ACHN (cell line): ENCODE measurements around the gene TSKU.

ENCODE experiments used
- DNase-seq: peaks from one replicate; pipeline ENCODE4 v3.0.0-alpha.2; 2015
- in situ Hi-C: cut with HindIII; loops from 2 replicates; pipeline ENCODE4 v1.10.0; 2017; ENCODE audit warnings: low sequenced_read_pairs, low pct_ligation_motif_present, low pct_unique_long_range_greater_than_20kb

Gene TSKU

GRCh38 chr11:76768088-76768908 is 14.9 kb upstream of the TSKU start:
- no peak for DNase-seq
- in situ Hi-C loops: no loop called here

- DNase-seq: no peak
- in situ Hi-C loops: no loop called here
Measured at GRCh38 chr11:76768909-76769560, 14.1 kb upstream of the TSKU start.

GRCh38 chr11:76769645-76770586 is 13.2 kb upstream of the TSKU start:
- in situ Hi-C loops: no loop called here
- no peak for DNase-seq

- peak; percentile 21 for DNase-seq
- in situ Hi-C loops: no loop called here
Measured at GRCh38 chr11:76770642-76771445, 12.3 kb upstream of the TSKU start.

DNA sequence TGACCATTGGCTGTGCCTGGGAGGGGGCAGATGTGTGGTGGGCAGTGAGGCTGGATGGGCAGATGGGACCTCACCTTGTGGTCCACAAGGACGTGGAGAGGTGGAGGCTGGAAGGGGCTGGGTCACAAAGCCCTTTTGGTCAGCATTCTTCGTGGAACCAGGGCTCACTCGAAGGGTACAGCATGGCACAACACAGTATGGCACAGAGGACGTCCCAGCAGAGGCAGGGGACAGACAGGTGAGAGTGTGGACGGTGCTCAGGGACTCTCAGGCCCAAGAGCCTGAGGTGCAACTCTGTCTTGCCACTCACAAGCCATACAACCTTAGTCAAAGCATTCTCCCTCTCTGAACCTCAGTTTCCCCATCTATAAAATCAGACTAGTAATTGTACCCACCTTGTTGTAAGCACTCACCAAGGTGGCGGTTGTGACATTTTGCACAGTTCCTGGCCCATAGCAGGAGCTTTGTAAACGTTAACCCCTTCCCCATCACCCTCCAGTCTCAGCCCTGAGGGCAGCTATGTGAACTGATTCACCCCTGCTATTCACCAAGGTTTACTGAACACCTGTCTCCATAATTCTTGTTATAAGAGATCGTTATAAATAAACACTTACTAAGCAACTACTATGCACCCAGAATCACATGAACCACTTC is 11.6 kb upstream of the TSKU start:
- no peak for DNase-seq
- in situ Hi-C loops: no loop called here

GRCh38 chr11:76772100-76772782 is 10.9 kb upstream of the TSKU start:
- in situ Hi-C loops: no loop called here
- no peak for DNase-seq

GRCh38 chr11:76772783-76773106 is 10.4 kb upstream of the TSKU start:
- in situ Hi-C loops: no loop called here

DNA sequence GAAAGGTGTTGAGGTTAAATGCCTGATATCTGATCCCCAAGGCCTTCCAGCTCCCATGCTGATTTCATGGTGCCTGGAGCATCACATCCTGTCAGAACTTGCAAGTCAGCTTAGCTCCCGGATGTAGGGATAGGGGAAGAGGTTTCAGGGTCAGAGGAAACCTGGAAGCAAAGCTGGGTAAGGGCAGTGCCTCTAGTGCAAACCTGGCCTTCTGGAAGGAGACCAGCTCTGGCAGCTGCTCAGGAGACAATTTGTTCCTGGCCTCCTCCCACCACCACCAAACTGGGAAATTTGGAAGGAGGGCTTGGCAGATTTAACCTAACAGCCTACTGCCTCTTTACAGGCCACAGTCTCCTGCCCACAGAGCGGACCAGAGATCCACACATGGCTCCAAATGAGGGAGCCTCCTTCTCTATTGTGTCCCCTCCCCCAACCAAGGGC is 9.2 kb upstream of the TSKU start:
- no peak for DNase-seq
- in situ Hi-C loops: no loop called here

More at GRCh38 chr11:76772783-76773106, 10.4 kb upstream of the TSKU start:
- no peak for DNase-seq

- in situ Hi-C loops: no loop called here
- no peak for DNase-seq
Measured at GRCh38 chr11:76776472-76776871, 6.7 kb upstream of the TSKU start.

DNA sequence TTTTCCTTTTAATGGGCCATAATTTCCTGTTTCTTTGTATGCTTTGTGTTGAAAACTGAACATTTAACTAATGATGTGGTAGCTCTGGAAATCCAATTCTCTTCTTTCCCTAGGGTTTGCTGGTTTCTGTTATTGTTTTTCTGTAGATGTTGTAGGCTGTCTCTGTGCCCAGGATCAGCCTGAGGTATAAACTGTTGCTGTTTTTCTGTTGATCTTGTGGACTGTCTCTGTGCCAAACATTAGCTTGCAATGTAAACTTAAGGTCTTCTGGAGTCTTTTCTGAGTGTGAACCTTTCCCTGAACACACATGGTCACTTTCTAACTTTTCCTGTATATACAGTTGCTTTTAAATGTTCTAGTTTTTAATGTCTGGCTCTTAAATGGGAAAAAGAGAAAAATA is 5.9 kb upstream of the TSKU start:
- in situ Hi-C loops: no loop called here
- DNase-seq: no peak

DNA sequence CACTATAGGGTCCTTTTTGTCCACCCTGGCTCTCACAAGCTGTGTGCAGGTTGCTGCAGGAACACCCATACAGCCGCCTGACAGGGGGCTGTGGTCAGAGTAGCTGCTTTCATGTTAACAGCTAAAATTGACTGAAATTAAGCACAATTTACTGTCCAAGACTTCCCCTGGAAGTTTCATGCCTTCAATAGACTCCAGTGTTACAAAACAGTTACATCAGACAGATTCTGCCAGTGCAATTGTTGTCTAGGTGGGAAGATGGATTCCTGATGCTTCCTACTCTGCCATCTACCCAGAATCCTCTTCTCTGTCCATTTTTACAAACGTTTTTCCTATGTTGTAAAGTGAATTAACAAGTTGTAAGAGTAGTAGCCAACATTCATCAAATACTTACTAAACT is 5.3 kb upstream of the TSKU start:
- no peak for DNase-seq
- in situ Hi-C loops: no loop called here

DNA sequence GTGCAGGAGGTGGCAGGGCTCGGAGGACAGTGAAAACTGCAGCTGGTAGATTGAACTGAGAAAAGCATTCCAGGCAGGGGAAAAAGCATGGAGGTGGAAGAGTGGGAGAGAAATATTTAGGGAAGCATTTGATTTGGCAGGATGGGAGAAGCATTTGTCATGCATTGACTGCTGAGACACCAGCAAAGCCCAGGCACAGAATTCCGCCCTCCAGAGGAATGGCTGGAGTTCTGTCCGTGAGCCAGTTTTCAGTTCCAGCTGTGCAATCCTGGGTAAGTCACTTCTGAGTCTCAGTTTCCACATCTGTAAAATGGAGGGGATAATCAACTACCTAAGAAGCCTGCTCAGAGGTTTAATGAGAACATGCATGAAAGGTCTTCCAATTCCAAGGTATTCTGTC is 4.3 kb upstream of the TSKU start:
- no peak for DNase-seq
- in situ Hi-C loops: no loop called here

DNA sequence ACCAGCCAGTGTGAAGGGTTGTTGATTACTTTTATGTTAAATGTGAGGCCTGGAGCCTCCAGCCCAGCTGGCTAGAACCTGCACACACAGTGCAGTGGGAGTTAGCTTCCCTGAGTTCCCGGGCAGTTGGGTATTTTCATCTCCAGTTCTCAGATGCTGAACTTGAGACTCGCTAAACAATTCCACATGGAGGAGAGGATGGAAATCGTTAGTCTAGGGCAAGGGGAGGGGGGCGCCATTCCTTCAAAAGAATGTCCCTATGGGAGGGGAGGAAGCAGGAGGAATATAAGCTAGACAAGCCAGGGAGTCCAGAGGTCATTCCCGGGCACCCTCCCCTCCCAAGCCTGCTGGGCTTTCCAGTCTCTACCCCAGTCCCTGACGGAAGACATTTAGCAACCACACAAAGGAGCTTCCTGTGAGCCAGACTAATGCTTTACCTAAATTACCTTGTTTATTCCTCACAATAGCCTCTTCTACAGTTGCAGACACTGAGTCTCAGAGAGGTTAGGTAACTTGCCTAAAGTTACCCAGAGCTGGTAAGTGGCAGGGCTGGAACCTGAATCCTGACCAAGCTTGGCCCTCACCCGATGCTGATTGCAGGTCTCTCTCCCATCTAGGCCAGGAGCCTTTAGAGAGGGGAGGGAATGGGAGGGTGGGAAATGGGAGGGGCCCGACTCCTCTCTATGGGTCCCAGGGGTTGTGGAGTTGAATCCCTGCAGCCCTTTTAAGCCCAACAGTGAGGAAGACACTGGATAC is 1.9 kb upstream of the TSKU start:
- DNase-seq: no peak
- in situ Hi-C loops: no loop called here

- in situ Hi-C loops: no loop called here
- DNase-seq: no peak
Measured at GRCh38 chr11:76781807-76782530, 1.2 kb upstream of the TSKU start.

DNA sequence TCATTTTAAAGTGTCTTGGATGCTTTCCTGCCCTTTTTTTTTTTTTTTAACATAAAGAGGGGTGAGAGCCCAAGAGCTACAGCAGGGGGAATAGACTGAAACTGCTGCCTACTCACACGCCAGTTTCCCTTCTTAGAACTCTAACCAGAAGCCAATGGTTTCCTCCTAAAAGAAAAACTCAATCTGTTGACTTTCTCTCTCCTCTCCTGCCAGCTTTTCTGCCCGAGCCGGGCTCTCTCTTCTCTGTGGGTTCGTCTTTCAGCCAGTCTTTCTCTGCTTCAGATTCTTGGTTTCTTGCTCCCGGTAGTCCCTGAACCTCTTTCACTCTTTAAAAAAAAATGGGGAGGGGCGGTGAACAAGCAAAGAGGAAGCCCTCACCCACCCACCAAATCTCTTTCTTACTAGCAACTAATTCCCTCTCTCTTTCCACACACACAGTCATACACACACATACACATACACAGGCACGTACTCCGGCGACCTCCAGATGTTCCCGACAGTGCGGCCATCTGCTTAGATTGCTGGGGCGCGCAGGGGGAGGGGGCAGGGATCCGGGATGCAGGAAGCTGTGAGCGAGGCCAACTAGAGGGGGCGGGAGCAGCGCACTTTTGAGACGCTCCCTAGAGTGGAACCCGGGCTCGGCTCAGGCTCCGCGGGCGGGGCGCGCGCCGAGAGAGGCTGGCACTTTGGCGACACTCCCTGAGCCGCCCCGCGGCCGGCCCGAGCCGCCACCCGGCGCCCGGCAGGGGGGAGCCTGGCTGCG is 444 bp upstream of the TSKU start:
- DNase-seq: peak; percentile 88
- in situ Hi-C loops: no loop called here
